ENCODE results near the gene LRIF1. TPM values are rescaled to one million over a fixed set of nuclear protein-coding genes. Genes with fewer than 3 reads are reported as not detected.

Gene LRIF1
- total RNA-seq, 1 experiment from 2014 or later = 17.9 TPM

GRCh38 chr1:110918016-110918415 is 45.7 kb downstream of the LRIF1 start:
- no TSS peak for BruUV-seq (replicated peaks)
- DNase-seq = no peak
- CTCF ChIA-PET = no interaction called here
- Mint-ChIP-seq H3K4me3 (ENCODE audit: low read depth, unreplicated experiment) (no peak overlapping the region), H3K36me3 (ENCODE audit: insufficient read depth, unreplicated experiment) (peaks cover 5% of the 10 kb centered on the region), H3K27ac (ENCODE audit: unreplicated experiment) (no peak overlapping the region), H3K27me3 (ENCODE audit: unreplicated experiment) (no peaks in the 10 kb centered on the region), H3K9me3 (ENCODE audit: low read depth, unreplicated experiment) (no peaks in the 10 kb centered on the region), H3K4me1 (ENCODE audit: low read depth, unreplicated experiment) (no peaks in the 10 kb centered on the region)
- intact Hi-C loops (cut with micrococcal nuclease; ENCODE audit: unreplicated experiment) = no loop called here
- no peak for TF ChIP-seq CTCF (IDR thresholded peaks at IDR 0.05; ENCODE audit: unreplicated experiment)

- no TSS peak for BruUV-seq (replicated peaks)
These were observed 46.9 kb downstream of the LRIF1 start for GRCh38 chr1:110916669-110917306.

DNA sequence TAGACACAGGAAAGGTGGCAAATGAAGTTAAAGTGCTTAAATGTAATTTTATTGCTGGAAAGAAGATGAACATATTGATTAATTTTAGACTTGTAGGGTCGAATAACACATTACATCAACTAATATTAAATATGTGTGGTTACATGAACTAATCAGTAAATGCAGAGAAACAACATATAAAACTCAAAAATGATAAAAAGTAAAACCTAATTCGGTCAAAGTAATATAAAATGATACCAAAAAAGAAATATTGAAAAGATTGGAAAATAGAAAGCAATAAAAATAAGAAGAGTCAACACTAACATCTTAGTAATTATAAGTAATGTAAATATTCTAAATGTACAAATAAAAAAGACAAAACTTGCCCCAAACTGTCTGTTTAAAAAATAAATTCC is 47.5 kb downstream of the LRIF1 start:
- DNase-seq = no peak
- no TSS peak for BruUV-seq (replicated peaks)
- intact Hi-C loops (cut with micrococcal nuclease; ENCODE audit: unreplicated experiment) = no loop called here
- Mint-ChIP-seq H3K27me3 (ENCODE audit: unreplicated experiment) (peaks cover under 1% of the 10 kb centered on the region), H3K36me3 (ENCODE audit: insufficient read depth, unreplicated experiment) (peaks cover 5% of the 10 kb centered on the region), H3K4me3 (ENCODE audit: low read depth, unreplicated experiment) (no peak overlapping the region), H3K9me3 (ENCODE audit: low read depth, unreplicated experiment) (no peaks in the 10 kb centered on the region), H3K27ac (ENCODE audit: unreplicated experiment) (no peak overlapping the region), H3K4me1 (ENCODE audit: low read depth, unreplicated experiment) (no peaks in the 10 kb centered on the region)
- CTCF ChIA-PET = no interaction called here
- TF ChIP-seq CTCF (IDR thresholded peaks at IDR 0.05; ENCODE audit: unreplicated experiment) = no peak

More at GRCh38 chr1:110916669-110917306, 46.9 kb downstream of the LRIF1 start:
- no peak for TF ChIP-seq CTCF (IDR thresholded peaks at IDR 0.05; ENCODE audit: unreplicated experiment)
- H3K4me3 Mint-ChIP-seq (ENCODE audit: low read depth, unreplicated experiment) = no peak overlapping the region
- CTCF ChIA-PET = interaction anchor here (0.7 kb wide), 1 partner anchor 223 kb away, joined by 4 read pairs; no protein-coding TSS in a partner anchor
- peak; percentile 21 for DNase-seq
- H3K27me3 Mint-ChIP-seq (ENCODE audit: unreplicated experiment) = no peaks in the 10 kb centered on the region
- intact Hi-C loops (cut with micrococcal nuclease; ENCODE audit: unreplicated experiment) = no loop called here
- H3K36me3 Mint-ChIP-seq (ENCODE audit: insufficient read depth, unreplicated experiment) = peaks cover 5% of the 10 kb centered on the region
- no peaks in the 10 kb centered on the region for H3K9me3 Mint-ChIP-seq (ENCODE audit: low read depth, unreplicated experiment)
- no peaks in the 10 kb centered on the region for H3K4me1 Mint-ChIP-seq (ENCODE audit: low read depth, unreplicated experiment)
- no peak overlapping the region for H3K27ac Mint-ChIP-seq (ENCODE audit: unreplicated experiment)

DNA sequence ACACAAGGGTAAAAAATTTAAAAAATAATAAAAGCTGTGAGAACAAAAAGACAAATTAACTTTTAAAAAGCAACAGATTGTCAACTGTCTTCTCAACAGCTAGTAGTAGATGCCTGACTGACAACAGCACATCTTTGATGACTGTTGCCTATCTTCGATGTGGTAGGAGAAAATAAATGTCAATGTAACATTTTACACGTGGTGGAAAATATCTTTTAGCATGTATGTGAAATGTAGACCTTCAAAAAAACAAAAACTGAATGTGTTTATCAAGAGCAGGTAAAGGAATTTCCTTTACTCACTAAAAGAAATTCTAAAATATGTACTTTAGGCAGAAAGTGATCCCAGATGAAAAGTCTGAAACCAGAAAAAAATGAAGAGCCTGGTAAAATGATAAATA is 47.9 kb downstream of the LRIF1 start:
- H3K4me3 Mint-ChIP-seq (ENCODE audit: low read depth, unreplicated experiment) = no peak overlapping the region
- intact Hi-C loops (cut with micrococcal nuclease; ENCODE audit: unreplicated experiment) = no loop called here
- CTCF ChIA-PET = no interaction called here
- H3K27me3 Mint-ChIP-seq (ENCODE audit: unreplicated experiment) = peaks cover 6% of the 10 kb centered on the region
- no peak overlapping the region for H3K27ac Mint-ChIP-seq (ENCODE audit: unreplicated experiment)
- no peaks in the 10 kb centered on the region for H3K9me3 Mint-ChIP-seq (ENCODE audit: low read depth, unreplicated experiment)
- no TSS peak for BruUV-seq (replicated peaks)
- no peaks in the 10 kb centered on the region for H3K4me1 Mint-ChIP-seq (ENCODE audit: low read depth, unreplicated experiment)
- peaks cover 5% of the 10 kb centered on the region for H3K36me3 Mint-ChIP-seq (ENCODE audit: insufficient read depth, unreplicated experiment)
- DNase-seq = no peak
- no peak for TF ChIP-seq CTCF (IDR thresholded peaks at IDR 0.05; ENCODE audit: unreplicated experiment)
